Measurements from ENCODE around the gene APOBEC3G. TPM values are rescaled to one million over a fixed set of nuclear protein-coding genes. Genes with fewer than 3 reads are reported as not detected.

The APOBEC3G gene
- polyA plus RNA-seq, 3 donors: 33.3 to 73.6 (median 64.5) TPM

- no peaks in the 10 kb centered on the region for H3K4me1 ChIP-seq (ENCODE audit: control insufficient read depth in 1 of 2, insufficient read depth in 2 of 2, low read length in 2 of 2)
- no peaks in the 10 kb centered on the region for H3K36me3 ChIP-seq (replicated peaks in 1 of 2; ENCODE audit: control insufficient read depth in 1 of 2, insufficient read depth in 2 of 2, low read length in 2 of 2)
- no peak for DNase-seq
- Mint-ChIP-seq H3K27ac (no peak overlapping the region), H3K4me3 (no peak overlapping the region), H3K36me3 (no peaks in the 10 kb centered on the region), H3K27me3 (ENCODE audit: low read depth in 3 of 3) (peaks cover 9 to 14% (median 9%) of the 10 kb centered on the region in 3 donors), H3K9me3 (peaks cover 0 to 2% (median 0%) of the 10 kb centered on the region in 7 donors), H3K4me1 (peaks cover 3% of the 10 kb centered on the region)
- peaks cover 0 to 3% of the 10 kb centered on the region in 2 donors for H3K27me3 ChIP-seq (ENCODE audit: control insufficient read depth in 2 of 2, insufficient read depth in 2 of 2, low read length in 2 of 2)
- intact Hi-C loops (cut with micrococcal nuclease): no loop called here
- no peaks in the 10 kb centered on the region for H3K9me3 ChIP-seq (replicated peaks in 1 of 2; ENCODE audit: control insufficient read depth in 1 of 2, insufficient read depth in 1 of 2, low read length in 2 of 2)
- H3K79me2 ChIP-seq (ENCODE audit: insufficient read depth, low read length): no peaks in the 10 kb centered on the region
- H3K4me2 ChIP-seq (replicated peaks; ENCODE audit: extremely low read depth, low read length, poor library complexity, severe bottlenecking): no peak overlapping the region
- no peak overlapping the region for H2AFZ ChIP-seq (ENCODE audit: insufficient read depth, low read depth, low read length, poor library complexity, severe bottlenecking)
- no peaks in the 10 kb centered on the region for H4K20me1 ChIP-seq (ENCODE audit: insufficient read depth, low read length)
- no peak overlapping the region for H3K27ac ChIP-seq (ENCODE audit: low read depth in 1 of 2, low read length in 2 of 2)
- WGBS (ENCODE audit: insufficient coverage): 100% methylated on average over 2 of the region's 4 CpGs
- no peak for TF ChIP-seq CTCF (IDR thresholded peaks at IDR 0.05)
- no peak overlapping the region for H3K4me3 ChIP-seq (replicated peaks in 1 of 3; ENCODE audit: low read depth in 2 of 3, low read length in 3 of 3)
- no peak overlapping the region for H3K9ac ChIP-seq (ENCODE audit: insufficient read depth, low read length, poor library complexity, severe bottlenecking)
Measured at GRCh38 chr22:39108487-39108886, 31.4 kb downstream of the APOBEC3G start.

- no peak overlapping the region for H3K27ac Mint-ChIP-seq
- H3K9ac ChIP-seq (ENCODE audit: insufficient read depth, low read length, poor library complexity, severe bottlenecking): no peak overlapping the region
- no peak overlapping the region for H3K4me3 ChIP-seq (replicated peaks in 1 of 3; ENCODE audit: low read depth in 2 of 3, low read length in 3 of 3)
- peaks cover 0 to 2% (median 0%) of the 10 kb centered on the region in 7 donors for H3K9me3 Mint-ChIP-seq
- H3K4me1 Mint-ChIP-seq: peaks cover 3% of the 10 kb centered on the region
- peaks cover 11 to 20% (median 11%) of the 10 kb centered on the region in 3 donors for H3K27me3 Mint-ChIP-seq (ENCODE audit: low read depth in 3 of 3)
- no peak overlapping the region for H3K4me2 ChIP-seq (replicated peaks; ENCODE audit: extremely low read depth, low read length, poor library complexity, severe bottlenecking)
- no peak for DNase-seq
- H2AFZ ChIP-seq (ENCODE audit: insufficient read depth, low read depth, low read length, poor library complexity, severe bottlenecking): no peak overlapping the region
- H4K20me1 ChIP-seq (ENCODE audit: insufficient read depth, low read length): no peaks in the 10 kb centered on the region
- H3K36me3 Mint-ChIP-seq: no peaks in the 10 kb centered on the region
- no peaks in the 10 kb centered on the region for H3K79me2 ChIP-seq (ENCODE audit: insufficient read depth, low read length)
- TF ChIP-seq CTCF (IDR thresholded peaks at IDR 0.05): no peak
- peaks cover 0 to 3% of the 10 kb centered on the region in 2 donors for H3K27me3 ChIP-seq (ENCODE audit: control insufficient read depth in 2 of 2, insufficient read depth in 2 of 2, low read length in 2 of 2)
- WGBS (ENCODE audit: insufficient coverage): 7% methylated on average over 7 of the region's 9 CpGs
- no peaks in the 10 kb centered on the region for H3K4me1 ChIP-seq (ENCODE audit: control insufficient read depth in 1 of 2, insufficient read depth in 2 of 2, low read length in 2 of 2)
- intact Hi-C loops (cut with micrococcal nuclease): no loop called here
- no peaks in the 10 kb centered on the region for H3K36me3 ChIP-seq (replicated peaks in 1 of 2; ENCODE audit: control insufficient read depth in 1 of 2, insufficient read depth in 2 of 2, low read length in 2 of 2)
- no peak overlapping the region for H3K4me3 Mint-ChIP-seq
- no peaks in the 10 kb centered on the region for H3K9me3 ChIP-seq (replicated peaks in 1 of 2; ENCODE audit: control insufficient read depth in 1 of 2, insufficient read depth in 1 of 2, low read length in 2 of 2)
- no peak overlapping the region for H3K27ac ChIP-seq (ENCODE audit: low read depth in 1 of 2, low read length in 2 of 2)
Measured at GRCh38 chr22:39109361-39109760, 32.3 kb downstream of the APOBEC3G start.
